BLaER1 (cell line): Measurements from ENCODE around the gene TECTA.
A peak's percentile ranks its signal among the peaks of the same experiment; 100 is the strongest.
"Not testable (repeated sequence)": the region's sequence is repeated elsewhere in the genome, so short reads cannot be mapped to it uniquely, and the experiment has no call there.

Source experiments
- H3K27ac ChIP-seq: shearing (Covaris generic); formaldehyde crosslinking; 2 replicates; pipeline ENCODE4 v1.8.1; 2022
- H3K27me3 ChIP-seq: shearing (Covaris generic); formaldehyde crosslinking; 2 replicates; pipeline ENCODE4 v1.8.1; 2022
- H3K36me3 ChIP-seq: shearing (Covaris generic); formaldehyde crosslinking; 2 replicates; pipeline ENCODE4 v1.8.1; 2022
- H3K4me1 ChIP-seq: shearing (Covaris generic); formaldehyde crosslinking; 2 replicates; pipeline ENCODE4 v1.8.1; 2022
- H3K4me2 ChIP-seq: shearing (Covaris generic); formaldehyde crosslinking; 2 replicates; pipeline ENCODE4 v1.8.1; 2022
- H3K4me3 ChIP-seq: shearing (Covaris generic); formaldehyde crosslinking; 2 replicates; pipeline ENCODE4 v1.8.1; 2022
- H3K9ac ChIP-seq: shearing (Covaris generic); formaldehyde crosslinking; 2 replicates; pipeline ENCODE4 v1.8.1; 2022
- H3K9me3 ChIP-seq: shearing (Covaris generic); formaldehyde crosslinking; 2 replicates; pipeline ENCODE4 v1.8.1; 2022
- H4K20me1 ChIP-seq: shearing (Covaris generic); formaldehyde crosslinking; 2 replicates; pipeline ENCODE4 v1.8.1; 2022
- Cebpa-rat ChIP-seq: shearing (Covaris generic); IDR thresholded peaks from 2 replicates; pipeline ENCODE4 v1.8.1; 2022

TECTA gene

DNA sequence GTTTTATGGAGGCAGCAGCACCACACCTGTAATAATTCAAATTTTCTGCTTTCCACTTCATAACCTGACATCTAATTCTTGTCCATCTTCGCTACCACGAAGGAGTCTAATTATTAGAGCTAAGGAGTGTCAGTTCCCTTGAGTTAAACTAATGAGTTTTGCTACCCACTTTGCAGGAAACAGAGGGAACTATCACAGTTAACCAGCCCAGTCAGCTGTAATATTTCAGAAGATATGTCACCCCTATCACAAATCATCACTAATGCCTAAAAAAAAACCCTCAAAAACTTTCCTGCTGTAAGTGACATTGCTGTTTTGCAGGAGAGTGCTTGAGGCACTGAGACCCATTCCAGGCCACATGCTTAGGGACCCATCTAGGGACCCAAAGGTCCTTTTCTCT lies 8.4 kb downstream of the TECTA start:
- no peaks in the 10 kb centered on the region for H3K27me3 ChIP-seq
- no peaks in the 10 kb centered on the region for H3K9me3 ChIP-seq
- TF ChIP-seq Cebpa-rat = no peak
- no peaks in the 10 kb centered on the region for H4K20me1 ChIP-seq
- H3K4me3 ChIP-seq = no peak overlapping the region
- no peak overlapping the region for H3K9ac ChIP-seq
- H3K27ac ChIP-seq = no peak overlapping the region
- H3K4me1 ChIP-seq = peaks cover 17% of the 10 kb centered on the region
- H3K4me2 ChIP-seq = no peak overlapping the region
- no peaks in the 10 kb centered on the region for H3K36me3 ChIP-seq

DNA sequence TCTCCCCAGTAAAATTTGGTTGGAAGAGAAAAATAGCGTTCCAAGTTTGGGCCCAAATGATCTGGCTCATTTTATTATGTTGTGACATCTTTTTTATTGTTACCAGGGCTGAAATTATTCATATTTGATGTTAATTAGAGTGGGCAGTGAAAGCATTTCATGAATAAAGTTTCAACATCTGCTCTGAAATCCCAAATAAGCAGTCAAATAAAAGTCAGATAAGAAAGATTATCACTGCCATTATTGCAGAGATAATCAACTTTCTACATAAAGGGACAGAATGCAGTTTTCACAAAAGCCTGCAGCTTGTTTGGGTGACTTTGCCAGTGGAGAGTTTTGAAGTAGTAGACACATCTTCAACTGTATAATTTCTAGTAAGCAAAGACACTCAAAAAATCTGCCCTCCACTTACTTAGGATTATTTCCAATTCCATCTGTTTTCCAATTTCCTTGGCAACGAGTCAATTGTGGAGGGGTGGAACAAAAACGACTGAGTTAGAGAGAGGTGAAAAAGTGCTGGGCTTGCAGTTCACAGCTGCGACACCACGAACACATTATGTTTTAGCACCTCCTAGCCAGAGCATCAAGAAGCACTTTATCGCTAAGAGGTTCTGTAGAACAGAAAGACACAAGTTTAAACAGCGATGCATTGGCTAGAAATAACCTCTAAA lies 9.0 kb downstream of the TECTA start:
- no peaks in the 10 kb centered on the region for H4K20me1 ChIP-seq
- no peak for TF ChIP-seq Cebpa-rat
- no peaks in the 10 kb centered on the region for H3K9me3 ChIP-seq
- H3K27me3 ChIP-seq = no peaks in the 10 kb centered on the region
- H3K4me3 ChIP-seq = no peak overlapping the region
- no peak overlapping the region for H3K9ac ChIP-seq
- no peaks in the 10 kb centered on the region for H3K36me3 ChIP-seq
- no peak overlapping the region for H3K4me2 ChIP-seq
- no peak overlapping the region for H3K27ac ChIP-seq
- H3K4me1 ChIP-seq = peaks cover 17% of the 10 kb centered on the region

DNA sequence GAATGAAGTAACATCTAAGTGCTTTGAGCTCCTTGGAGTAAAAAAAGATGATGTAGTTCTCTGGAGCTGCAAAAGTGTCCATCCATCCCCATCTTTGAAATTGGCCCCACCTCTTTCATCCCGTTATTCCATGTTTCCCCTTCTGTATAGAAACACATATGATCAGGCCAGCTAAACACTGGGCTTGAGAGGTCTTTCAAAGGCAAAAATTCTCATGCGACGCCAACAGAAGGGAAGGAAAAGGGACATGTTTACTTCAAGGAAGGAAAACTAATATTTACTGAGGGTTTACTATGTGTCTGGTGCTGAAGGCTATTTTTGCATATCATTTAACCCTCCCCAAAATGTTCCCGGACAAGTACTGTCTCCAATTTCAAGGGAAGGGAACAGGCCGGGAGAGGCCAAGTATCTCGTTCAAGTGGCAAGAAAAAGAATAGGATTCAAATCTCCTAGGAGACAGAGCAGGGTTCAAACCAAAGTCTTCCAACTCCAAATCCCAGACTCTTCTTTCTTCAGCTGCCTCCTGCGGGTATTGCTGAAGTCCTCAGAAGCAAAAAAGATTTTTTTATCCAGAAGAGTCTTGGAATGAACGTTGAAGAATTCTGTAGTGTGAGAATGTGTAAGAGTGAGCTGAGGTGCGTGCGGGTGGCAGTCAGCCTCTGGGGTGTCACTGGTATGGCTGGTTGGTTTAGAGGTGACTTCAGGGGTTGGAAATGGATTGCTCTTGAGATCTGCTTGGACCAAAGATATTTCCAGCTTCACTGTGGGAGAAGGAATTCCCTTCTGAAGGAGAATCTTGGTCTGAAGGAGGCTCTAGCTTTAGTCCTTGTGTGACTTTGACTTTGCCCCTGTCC lies 10.1 kb downstream of the TECTA start:
- no peaks in the 10 kb centered on the region for H3K9me3 ChIP-seq
- no peaks in the 10 kb centered on the region for H3K36me3 ChIP-seq
- H3K4me2 ChIP-seq = no peak overlapping the region
- no peak for TF ChIP-seq Cebpa-rat
- H3K27me3 ChIP-seq = no peaks in the 10 kb centered on the region
- no peaks in the 10 kb centered on the region for H4K20me1 ChIP-seq
- no peak overlapping the region for H3K4me3 ChIP-seq
- peaks cover 17% of the 10 kb centered on the region for H3K4me1 ChIP-seq
- no peak overlapping the region for H3K27ac ChIP-seq
- H3K9ac ChIP-seq = no peak overlapping the region

DNA sequence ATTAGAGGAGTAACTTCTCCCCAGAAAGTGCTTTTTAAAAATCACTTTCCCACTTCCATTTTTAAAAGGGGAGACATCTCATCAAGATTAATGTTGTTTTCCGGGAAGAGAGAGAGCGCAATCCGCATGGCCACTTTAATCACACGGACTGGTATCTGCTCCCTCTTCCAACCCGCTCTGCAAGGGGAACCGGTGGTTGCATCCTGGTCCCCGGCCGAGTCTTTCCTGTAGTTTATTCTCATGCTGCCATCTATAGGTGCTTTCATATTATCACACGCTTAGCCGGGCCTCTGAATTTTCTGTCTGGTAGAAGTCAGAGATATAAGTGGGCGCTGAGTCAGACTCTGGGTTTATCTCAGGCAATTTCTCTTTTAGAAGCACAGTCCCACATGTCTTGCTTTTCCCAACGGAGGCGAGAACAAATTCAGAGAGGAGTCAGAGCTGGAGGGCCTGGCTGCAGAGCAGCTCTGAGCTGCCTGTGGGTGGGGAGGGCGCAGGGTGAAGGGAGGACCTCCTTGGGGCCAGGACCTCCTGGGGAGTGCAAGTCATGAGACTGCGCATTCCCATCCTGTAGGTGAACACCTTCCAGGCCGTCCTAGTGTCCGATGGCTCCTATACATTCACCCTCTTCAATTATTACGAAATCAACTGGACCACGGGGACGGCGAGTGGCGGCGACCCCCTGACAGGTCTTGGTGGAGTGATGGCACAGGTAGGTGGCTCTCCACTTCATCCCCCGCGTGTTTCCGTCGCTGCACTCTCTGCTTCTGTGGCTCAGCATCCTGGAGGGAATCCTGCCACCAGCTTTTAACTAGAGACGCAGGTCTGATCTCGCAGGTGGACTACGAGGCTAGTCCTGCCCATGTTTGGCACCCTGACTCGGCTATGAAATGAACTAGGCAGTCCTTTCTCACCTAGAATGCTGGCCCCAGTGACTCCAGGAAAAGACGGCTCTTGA lies 11.7 kb downstream of the TECTA start:
- Histone ChIP-seq H3K27ac (no peak overlapping the region), H3K9ac (0 out of 2 replicates have a peak overlapping the region, but pooled peaks have one; percentile 19), H3K4me3 (no peak overlapping the region), H3K4me1 (peaks cover 17% of the 10 kb centered on the region), H4K20me1 (no peaks in the 10 kb centered on the region), H3K4me2 (peak overlapping the region; percentile 67), H3K9me3 (no peaks in the 10 kb centered on the region), H3K27me3 (no peaks in the 10 kb centered on the region), H3K36me3 (no peaks in the 10 kb centered on the region)
- TF ChIP-seq Cebpa-rat = peak; percentile 55; the same call in 1 of the 2 replicates

DNA sequence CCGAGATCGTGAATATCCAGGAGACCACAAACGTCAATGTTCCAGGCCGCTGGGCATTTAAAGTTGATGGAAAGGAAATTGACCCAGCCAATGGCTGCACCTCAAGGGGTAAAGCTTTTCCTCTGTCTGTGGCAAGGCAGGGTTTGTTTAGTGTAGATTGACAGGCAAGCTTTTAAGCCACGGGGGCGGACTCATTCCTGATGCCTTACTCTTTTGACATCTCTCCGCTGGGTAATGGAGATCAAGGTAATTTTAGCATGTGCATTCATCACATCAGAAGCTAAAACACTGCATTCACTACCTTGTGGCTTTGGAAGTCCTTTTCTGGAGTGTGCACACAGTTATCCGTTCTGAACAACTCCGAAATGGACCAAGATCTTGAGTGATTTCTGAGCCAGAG lies 12.6 kb downstream of the TECTA start:
- H3K9ac ChIP-seq = peak overlapping the region; percentile 19; the same call in 1 of the 2 replicates
- H3K4me1 ChIP-seq = peaks cover 17% of the 10 kb centered on the region
- no peak overlapping the region for H3K4me3 ChIP-seq
- peak overlapping the region; percentile 67 for H3K4me2 ChIP-seq
- H3K27me3 ChIP-seq = no peaks in the 10 kb centered on the region
- H4K20me1 ChIP-seq = no peaks in the 10 kb centered on the region
- TF ChIP-seq Cebpa-rat = no peak
- H3K27ac ChIP-seq = no peak overlapping the region
- no peaks in the 10 kb centered on the region for H3K36me3 ChIP-seq
- H3K9me3 ChIP-seq = no peaks in the 10 kb centered on the region

DNA sequence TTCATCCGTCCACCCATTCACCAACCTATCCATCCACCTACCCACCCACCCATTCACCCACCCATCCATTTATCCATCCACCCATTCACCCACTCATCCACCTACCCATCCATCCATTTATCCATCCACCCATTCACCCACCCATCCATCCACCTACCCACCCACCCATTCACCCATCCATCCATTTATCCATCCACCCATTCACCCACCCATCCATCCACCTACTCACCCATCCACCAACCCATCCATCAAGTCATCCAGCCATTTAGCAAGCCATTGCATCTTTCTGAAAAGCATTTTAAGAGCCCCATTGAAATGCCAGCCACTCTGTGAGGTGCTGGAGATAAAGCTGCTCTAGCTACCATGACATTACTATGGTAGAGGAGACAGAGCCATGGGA lies 14.0 kb downstream of the TECTA start:
- not testable (repeated sequence) for H3K27me3 ChIP-seq, H3K9me3 ChIP-seq, H3K27ac ChIP-seq, H3K4me3 ChIP-seq, H3K36me3 ChIP-seq, H3K9ac ChIP-seq, H4K20me1 ChIP-seq, H3K4me2 ChIP-seq
- peaks cover 17% of the 10 kb centered on the region for H3K4me1 ChIP-seq

DNA sequence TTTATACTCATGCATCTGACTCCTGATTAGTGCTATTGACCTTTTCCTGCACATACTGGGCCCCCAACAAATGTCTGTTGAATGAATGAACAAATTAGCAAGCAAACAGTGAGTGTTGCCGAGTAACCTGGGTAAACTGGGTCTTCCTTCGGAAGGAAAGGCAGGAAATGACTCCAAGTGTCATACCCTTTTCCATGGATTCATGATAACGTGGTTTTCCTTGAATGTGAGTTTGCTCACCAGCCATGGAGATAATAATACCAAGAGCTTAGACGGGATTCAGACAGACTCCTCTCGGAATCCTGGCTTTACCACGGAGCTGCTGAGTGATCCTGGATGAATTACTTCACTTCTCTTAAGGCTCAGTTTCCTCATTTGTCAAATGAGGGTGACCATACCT lies 16.7 kb downstream of the TECTA start:
- H3K9me3 ChIP-seq = peaks cover 12% of the 10 kb centered on the region
- TF ChIP-seq Cebpa-rat = no peak
- H3K27ac ChIP-seq = no peak overlapping the region
- H3K27me3 ChIP-seq = no peaks in the 10 kb centered on the region
- H4K20me1 ChIP-seq = no peaks in the 10 kb centered on the region
- no peak overlapping the region for H3K4me3 ChIP-seq
- H3K4me1 ChIP-seq = peaks cover 15% of the 10 kb centered on the region
- H3K4me2 ChIP-seq = no peak overlapping the region
- H3K9ac ChIP-seq = no peak overlapping the region
- no peaks in the 10 kb centered on the region; the same call in 1 of the 2 replicates for H3K36me3 ChIP-seq

DNA sequence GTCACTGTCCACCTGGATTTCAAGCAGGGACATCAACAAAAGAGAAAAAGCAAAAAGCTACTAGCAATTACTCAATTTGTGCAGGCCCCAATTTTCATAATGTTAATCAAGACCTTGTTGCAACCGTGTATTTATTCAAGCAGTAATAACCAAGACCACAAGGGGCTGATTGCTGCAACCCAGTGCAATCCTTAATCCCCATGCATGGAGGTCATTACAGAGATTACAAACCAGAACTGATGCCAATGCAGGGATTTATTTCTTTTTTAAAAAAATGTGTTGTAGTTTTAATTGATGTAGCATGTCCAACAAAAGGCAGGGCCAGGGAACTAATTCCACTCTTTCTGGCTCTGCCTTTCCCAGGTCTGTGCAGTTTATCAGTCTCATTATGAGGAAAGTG lies 18.4 kb downstream of the TECTA start:
- TF ChIP-seq Cebpa-rat = no peak
- Histone ChIP-seq H4K20me1 (no peaks in the 10 kb centered on the region), H3K27ac (no peak overlapping the region), H3K4me1 (peaks cover under 1% of the 10 kb centered on the region; the same call in 1 of the 2 replicates), H3K9me3 (peaks cover 21% of the 10 kb centered on the region), H3K27me3 (no peaks in the 10 kb centered on the region), H3K9ac (no peak overlapping the region), H3K4me3 (no peak overlapping the region), H3K36me3 (no peaks in the 10 kb centered on the region; the same call in 1 of the 2 replicates), H3K4me2 (no peak overlapping the region)

DNA sequence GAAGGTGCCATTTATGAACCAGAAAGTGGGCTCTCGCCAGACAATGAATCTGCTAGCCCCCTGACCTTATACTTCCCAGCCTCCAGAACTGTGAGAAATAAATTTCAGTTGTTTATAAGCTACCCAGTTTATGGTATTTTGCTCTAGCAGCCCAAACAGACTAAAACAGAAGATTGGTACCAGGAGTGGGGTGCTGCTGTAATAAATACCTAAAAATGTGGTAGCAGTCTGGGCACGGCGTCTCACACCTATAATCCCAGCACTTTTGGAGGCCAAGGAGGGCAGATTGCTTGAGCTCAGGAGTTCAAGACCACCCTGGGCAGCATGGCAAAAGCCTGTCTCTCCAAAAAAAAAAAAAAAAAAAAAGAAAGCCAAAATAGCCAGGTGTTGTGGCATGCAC lies 21.3 kb downstream of the TECTA start:
- Histone ChIP-seq H3K4me3 (no peak overlapping the region), H3K4me1 (peaks cover 11% of the 10 kb centered on the region), H3K4me2 (no peak overlapping the region)

More for the DNA sequence above, 21.3 kb downstream of the TECTA start:
- Histone ChIP-seq H3K27me3 (no peaks in the 10 kb centered on the region), H3K9ac (no peak overlapping the region), H3K36me3 (no peaks in the 10 kb centered on the region; the same call in 1 of the 2 replicates), H3K9me3 (peaks cover 21% of the 10 kb centered on the region), H3K27ac (no peak overlapping the region), H4K20me1 (no peaks in the 10 kb centered on the region)
- TF ChIP-seq Cebpa-rat = no peak
